AG20443 (cell line): ENCODE data around the gene CHMP5.
"Not testable (repeated sequence)": the region's sequence is repeated elsewhere in the genome, so short reads cannot be mapped to it uniquely, and the experiment has no call there.

Experiments used
- DNase-seq: peaks from one replicate; pipeline ENCODE4 v3.0.0; 2012; ENCODE audit warnings: low spot score, mixed read lengths

Gene CHMP5

DNA sequence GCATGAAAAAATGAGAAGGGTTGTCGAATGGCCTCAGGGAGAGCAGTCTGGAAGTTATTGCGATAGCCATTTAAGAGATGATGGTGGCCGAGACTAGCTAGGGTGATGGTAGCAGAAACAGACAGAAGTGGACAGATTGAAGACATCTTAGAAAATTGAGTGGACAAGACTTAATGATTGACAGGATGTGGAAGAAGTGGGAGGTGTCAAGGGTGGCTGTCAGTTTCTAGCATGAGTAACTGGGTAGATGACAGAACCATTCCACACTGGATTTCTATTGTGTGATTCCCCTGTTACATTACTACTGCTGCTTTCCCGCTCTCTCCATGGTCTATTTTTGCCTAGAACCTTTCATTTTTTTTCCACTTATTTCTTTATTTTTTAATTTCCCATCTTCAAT is 12.6 kb downstream of the CHMP5 start:
- DNase-seq = no peak

DNA sequence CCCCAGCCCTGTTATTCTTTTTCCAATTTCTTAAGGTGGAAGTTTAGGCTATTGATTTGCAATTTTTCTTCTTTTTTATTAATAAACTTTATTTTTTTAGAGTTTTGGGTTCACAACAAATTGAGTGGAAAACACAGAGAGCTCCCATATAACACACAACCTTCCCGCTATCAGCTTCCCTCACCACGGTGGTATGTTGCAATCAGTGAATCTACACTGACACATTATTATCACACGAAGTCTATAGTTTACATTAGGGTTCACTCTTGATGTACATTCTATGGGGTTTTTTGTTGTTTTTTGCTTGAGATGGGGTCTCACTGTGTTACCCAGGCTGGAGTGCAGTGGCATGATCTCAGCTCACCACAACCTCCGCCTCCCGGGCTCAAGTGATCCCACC is 20.7 kb downstream of the CHMP5 start:
- no peak for DNase-seq

DNA sequence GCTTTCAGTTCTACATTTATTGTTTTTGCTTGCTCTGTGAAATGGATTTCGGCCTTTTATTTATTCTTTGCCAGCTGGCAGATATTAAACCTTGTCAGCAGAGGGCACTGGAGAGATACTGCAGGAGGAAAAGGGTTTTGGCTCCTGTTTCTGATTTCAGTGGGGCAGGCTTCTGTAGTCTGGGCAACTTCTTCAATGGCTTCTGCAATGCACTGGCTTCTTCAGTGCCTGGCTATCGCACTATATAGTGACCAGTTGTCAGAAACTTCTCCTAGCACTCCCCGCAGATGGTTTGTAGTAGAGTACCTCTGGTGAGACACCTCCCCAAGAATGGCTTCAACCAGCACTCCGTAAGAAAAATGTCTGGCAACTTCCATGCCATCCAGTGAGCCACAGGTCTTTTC is 22.2 kb downstream of the CHMP5 start:
- DNase-seq = peak; percentile 81

DNA sequence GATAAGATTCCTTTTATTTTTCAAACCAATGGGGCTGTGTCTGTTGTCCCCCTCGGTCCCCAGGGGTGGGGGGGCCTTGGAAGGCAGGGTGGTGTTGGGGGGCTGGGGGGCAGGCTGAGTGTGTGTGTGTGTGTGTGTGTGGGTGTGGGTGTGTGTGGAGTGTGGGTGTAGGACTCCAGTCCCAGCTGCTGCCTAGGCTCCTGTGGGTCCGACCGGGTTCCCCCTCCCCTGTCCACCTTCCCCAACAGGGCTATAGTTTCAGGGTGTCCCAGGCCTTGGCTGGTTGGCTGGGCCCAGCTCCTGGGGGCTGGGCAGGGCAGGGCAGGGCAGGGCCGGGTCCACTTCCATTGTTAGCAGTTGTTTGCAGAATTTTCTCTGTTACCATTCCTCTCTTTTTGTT is 23.4 kb downstream of the CHMP5 start:
- no peak for DNase-seq

DNA sequence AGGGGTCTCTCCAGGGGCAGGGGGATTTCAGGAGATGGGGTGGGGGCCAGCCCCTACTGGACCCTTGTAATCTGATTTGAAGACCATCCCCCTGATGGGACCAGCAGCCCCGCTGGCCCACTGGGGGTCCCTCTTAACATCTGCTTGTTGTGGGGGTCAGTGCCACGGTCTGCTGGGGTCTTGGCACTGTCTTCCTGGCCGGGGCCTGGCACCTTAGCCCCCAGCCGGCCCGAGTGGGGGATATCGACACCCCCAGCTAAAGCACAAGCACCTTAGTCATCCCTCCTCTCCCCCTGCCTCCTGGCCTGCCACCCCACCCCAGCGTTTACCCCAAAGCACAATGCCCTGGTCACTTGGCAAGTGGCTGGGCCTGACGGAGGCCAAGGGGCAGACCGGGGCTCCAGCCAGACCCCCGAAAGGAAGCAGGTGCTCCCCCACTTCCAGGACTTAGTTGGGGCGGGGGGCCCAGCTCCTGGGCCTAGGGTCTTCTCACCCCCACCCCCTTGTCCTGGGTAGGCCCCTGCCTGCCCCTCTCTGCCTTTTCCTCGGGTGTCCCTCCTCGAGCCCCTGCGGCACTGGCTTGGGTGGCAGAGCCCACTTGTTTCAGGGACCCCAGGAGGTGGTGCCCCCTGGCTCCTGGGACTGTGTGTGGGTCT is 24.1 kb downstream of the CHMP5 start:
- DNase-seq = no peak

DNA sequence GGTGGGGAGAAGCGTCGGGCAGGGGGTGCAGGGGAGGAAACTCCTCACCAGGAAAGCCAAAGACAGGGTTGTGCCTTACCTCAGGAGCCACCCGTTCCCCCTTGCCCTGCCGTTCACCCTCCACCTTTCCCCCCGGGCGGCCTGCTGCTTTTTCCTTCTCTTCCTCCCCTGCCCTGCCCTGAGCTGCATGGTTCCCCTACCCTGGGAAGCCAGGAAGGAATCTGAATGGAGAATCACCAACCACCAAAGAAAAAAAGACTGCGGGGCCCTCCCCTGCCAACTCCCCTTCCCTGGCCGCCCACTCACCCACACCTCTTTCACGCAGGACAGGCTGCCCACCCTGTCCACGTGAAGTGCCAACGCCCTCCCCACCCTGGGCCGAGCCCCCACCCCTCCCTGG is 24.6 kb downstream of the CHMP5 start:
- peak; percentile 16 for DNase-seq

DNA sequence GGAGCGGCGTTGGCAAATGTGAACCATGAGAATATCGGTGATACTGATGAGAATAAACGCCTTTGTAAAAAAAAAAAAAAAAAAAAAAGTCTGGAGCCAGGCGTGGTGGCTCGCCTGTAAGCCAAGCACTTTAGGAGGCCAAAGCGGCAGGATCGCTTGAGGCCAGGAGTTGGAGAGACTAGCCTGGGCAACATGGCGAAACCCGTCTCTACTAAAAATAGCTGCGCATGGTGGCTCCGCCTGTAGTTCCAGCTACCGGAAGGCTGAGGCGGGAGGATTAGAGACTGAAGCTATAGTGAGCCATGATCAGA is 25.0 kb downstream of the CHMP5 start:
- DNase-seq = no peak

DNA sequence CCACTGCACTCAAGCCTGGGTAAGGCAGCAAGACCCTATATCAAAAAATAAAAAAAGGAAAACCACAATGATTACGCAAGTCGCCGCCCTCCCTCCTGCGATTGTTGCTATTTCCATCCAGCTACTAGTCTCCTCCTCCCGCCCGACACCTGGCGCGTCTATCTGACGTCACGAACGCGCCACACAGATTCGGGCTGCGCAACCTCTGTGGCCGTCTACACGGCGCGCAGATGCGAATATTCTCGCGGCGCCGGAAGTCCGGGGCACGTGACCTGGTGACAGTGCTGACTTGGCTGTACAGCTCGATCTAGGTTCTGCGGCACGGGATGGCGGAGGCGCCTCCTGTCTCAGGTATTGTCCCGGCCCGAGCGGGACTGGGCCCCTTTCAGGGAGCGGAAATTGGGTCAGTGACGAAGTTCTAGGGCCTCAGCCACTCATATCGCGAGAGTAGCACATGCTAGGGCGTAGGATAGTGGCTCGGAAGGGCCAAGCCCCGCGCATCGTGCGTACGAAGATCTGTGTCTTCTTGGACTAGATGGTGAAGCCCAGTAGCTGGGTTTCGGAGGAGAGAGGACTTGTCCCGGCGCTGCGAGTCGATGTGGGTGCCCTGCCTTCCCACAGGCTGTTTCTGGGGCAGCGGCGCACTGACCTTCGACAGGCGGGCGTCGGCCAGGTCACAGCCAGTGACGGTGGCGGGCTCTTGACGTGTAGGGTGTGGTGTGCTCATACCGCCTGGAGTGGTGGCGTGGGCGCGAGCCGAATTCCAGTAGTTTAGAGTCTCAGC is 25.6 kb downstream of the CHMP5 start, which contains the start of gene NFX1:
Gene NFX1 (plus strand): TSS at position 270 of the 784 bp plus-strand sequence. CDS start 57 bp downstream, at position 327.
- peak; percentile 97 for DNase-seq

DNA sequence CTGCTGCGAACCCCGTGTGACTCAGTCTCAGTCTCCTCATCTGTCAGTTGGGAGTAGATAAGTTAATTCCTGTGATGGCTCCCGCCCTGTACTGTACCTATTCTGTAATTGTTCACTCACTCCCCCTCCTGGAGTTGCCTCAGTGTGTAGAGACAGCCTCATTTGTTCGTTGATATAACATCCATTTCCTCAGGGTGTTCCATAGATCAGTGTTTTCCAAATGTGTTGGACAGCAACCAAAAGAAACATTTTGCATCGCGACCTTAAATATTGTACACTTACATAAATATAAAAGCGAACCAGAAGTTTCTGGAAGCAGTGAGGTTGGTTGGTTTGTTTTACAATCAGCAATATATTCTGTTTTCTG is 26.2 kb downstream of the CHMP5 start:
- DNase-seq = no peak

DNA sequence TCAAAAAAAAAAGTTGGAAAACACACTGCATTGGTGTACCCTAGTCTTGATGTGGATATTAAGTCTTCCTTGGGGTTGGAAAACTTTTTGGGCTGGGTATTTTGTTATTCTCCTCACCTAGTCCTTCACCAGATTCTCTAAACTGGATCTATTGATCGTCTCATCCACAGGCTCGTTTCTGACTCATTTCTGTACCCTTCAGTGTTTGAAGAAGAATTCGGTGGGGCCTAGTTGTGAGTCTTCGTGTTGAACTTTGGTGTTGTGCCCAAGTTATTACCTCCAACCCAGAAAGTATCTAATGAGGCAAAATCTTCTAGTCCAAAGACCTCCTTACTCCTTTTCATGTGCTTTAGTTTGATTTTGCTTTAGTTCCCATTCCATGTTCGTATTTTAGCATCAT is 27.1 kb downstream of the CHMP5 start:
- DNase-seq = no peak

DNA sequence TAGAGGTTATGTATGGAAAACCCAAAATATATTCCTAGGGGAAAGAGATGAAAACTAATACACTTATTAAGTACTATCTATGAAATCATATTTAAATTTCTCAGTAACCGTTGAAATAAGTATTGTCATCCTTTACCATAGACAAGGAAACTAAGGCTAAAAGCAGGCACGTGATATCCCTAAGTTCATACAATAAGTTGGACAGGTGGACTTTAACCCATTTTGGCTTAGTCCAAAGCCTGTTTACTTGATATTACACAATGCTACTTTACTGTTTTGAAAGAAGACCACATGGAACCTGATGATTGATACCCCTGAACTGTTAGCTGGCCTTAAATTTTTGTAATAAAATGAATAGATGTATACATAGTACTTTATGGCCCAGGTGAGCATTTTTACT is 28.9 kb downstream of the CHMP5 start:
- DNase-seq = no peak

DNA sequence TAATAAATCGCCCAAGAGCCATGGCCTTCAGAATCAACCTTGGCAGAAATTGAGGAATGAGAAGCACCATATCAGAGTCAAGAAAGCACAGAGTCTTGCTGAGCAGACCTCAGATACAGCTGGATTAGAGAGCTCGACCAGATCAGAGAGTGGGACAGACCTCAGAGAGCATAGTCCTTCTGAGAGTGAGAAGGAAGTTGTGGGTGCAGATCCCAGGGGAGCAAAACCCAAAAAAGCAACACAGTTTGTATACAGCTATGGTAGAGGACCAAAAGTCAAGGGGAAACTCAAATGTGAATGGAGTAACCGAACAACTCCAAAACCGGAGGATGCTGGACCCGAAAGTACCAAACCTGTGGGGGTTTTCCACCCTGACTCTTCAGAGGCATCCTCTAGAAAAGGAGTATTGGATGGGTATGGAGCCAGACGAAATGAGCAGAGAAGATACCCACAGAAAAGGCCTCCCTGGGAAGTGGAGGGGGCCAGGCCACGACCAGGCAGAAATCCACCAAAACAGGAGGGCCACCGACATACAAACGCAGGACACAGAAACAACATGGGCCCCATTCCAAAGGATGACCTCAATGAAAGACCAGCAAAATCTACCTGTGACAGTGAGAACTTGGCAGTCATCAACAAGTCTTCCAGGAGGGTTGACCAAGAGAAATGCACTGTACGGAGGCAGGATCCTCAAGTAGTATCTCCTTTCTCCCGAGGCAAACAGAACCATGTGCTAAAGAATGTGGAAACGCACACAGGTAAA is 30.0 kb downstream of the CHMP5 start:
- DNase-seq = no peak

DNA sequence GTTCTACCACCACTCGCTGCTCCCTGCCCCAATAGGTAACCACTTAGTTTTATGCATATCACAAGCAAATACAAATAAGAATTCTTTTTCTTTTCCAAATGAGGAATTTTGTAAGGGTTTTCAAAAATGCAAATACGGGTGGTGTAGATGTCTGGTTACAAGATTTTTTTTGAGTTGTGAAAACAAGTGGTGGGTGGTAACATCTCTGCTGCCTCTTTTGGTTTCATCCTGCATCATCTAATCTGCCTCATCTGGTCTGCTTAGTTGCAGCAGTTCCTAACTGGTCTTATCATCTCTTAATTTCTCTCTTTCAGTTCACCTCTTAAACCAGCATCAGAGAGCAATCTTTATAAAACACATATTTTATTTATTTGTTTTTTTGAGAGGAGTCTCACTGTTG is 30.7 kb downstream of the CHMP5 start:
- DNase-seq = no peak

DNA sequence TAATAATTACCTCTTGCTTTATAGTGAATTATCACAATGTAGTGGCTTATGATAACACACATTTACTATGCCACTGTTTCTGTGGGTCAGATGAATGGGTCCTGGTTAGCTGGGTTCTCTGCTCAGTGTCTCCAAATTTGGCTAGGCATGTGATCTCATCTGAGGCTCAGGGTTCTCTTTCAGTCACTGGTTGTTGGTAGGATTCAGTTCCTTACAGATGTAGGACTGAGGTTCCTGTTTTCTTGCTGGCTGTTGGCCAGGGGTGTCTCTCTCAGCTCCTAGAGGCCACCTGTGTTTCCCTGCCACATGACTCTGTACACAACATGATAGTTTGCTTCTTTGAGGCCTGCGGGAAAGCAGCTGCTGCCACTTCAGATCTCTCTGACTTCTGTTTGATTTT is 32.6 kb downstream of the CHMP5 start:
- no peak for DNase-seq

DNA sequence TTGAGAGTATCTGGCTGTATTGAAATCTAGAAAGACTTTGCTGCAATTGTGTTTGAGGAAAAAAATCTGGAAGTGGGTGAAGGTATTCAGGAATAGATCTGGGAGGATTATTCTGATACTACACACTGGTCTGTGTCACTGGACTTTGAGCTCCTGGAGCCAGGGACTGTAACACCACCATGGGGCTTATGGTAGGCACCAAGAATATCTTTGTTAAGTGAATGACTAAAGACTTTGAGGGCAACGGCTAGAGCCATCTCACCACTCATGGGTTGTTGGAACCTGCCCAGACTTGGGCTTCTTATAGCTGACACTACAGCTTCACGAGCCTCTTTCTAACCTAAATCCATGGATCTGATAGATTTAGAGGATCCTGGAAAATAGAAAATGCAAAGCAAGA is 35.7 kb downstream of the CHMP5 start:
- DNase-seq = no peak

DNA sequence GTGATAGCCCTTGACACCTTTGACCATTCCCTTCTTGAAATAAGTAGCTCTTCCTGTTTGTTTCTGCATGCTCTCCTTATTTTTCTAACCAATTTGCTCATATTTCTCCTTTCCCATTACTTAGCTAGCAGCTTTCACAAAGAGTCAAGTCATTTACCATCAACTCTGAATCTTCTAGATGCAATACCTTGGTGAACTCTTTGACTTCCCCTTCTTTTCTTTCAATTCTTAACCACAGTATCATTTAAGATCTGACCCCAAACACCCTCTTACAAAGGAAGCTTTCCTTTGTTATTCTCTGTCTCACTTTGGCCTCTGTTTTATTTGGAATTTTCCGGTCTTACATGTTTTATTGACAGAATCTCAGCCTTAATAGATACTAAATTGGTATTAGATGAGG is 39.5 kb downstream of the CHMP5 start:
- no peak for DNase-seq

DNA sequence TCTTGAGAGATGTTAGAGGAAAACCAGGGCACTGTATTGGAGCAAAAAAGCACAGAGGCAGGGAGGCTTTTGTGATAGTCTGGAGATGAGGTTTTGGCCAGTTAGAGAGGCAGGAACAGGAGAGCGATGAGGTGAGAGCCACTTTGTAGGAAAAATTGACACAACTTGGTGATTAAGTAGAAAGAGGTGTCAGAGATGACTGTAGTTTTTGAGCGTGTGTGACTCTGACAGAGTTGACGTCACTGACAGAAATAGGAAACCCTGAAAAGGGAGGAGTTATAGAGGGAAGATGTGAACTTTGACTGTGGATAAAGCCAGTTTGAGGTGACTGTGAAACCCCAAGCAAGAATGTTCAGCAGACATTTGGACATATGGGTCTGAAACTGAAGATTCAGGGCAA is 41.2 kb downstream of the CHMP5 start:
- DNase-seq = no peak

DNA sequence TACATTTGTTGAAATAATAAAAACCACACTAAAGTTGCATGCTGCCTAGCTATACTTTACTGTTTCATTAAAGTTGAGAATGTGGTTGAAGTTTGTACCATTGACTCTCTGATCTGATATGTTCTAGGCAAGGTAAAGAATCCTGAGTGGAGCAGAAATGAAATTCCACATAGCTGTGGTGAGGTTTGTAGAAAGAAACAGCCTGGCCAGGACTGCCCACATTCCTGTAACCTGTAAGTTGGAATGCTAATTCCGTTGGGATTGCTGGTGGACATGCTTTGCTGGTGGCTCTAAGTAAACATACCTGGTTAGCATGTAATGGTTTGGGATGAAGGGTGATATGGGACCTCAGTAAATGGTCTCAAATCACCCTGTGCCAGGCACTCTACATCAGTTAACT is 42.2 kb downstream of the CHMP5 start:
- DNase-seq = no peak

DNA sequence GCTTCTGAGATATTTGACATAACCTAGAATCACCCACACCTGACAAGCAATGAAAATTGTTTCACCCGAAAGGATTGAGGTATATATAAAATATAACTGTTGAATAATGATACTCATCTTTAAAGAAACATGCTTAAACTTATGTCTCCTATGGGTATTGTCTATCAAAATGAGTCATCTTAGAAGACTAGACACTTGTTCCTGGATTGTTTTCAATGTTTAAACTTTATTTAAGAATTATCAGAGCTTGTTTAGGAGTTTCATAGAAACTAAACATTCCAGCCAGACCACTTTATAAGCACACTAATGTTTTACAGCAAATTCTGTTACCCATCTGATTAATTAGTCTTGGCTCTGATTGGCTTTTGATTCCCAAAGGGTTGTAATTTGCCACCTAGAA is 45.1 kb downstream of the CHMP5 start:
- DNase-seq = no peak

DNA sequence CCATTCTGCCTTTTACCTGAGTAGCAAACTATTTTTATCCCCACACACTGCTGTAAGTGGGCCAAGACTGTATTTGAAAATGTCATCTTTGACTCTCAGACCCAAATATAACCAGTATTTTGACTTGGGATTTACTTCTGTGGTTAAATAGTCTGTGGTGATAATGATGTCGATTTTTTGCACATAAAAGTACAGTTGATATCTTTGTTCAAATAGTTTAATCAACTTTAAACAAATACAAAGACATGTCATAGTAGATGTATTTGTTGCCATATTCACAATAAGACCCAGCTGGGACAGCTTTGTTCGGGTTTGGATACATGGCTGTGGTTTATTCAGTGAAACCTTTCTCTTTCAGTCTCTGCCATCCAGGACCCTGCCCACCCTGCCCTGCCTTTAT is 45.9 kb downstream of the CHMP5 start:
- DNase-seq = no peak

DNA sequence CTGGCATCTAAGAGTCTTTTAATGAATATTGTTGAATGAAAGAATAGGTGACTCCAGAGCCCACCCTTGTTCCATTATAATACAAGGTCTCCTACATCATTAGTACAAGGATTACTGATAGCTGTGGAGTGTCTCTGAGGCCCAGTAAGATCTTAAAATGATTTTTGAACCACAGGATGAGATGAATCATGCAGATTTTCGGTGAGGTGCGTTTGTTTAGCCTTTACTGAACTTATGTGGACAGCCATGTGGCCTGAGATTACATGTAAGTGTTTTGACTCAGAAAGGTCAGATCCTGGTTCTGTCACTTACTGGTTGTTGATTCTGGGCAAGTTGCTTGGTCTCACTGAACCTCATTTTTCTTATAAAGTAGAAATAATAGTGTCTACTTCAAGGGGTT is 47.1 kb downstream of the CHMP5 start:
- DNase-seq = no peak

DNA sequence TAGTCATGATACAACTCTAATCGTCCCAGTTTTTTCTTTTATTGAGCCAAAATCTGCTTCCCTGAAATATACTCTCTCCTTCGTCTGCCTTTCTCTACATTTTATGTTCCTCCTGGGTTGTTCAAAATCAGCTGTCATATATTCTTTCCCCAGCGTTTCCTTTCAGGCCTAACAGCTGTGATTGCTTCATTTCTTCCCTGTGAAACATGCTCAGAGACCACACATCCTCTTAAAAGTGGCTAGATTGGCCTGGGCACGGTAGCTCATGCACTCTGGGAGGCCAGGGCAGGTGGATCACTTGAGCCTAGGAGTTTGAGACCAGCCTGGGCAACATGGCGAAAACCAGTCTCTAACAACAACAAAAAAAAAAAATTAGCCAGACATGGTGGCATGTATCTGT is 50.5 kb downstream of the CHMP5 start:
- DNase-seq = no peak

DNA sequence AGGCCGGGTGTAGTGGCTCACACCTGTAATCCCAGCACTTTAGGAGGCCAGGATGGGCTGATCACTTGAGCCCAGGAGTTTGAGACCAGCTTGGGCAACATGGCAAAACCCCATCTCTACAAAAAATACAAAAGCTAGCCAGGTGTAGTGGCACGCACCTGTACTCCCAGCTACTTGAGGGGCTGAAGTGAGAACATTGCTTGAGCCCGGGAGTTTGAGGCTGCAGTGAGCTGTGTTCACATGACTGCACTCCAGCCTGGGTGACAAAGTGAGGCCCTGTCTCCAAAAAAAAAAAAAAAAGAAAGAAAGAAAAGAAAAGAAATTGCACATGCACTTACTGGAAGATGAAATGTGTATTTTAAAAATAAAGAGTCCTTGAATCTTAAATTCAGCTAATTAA is 52.3 kb downstream of the CHMP5 start:
- not testable (repeated sequence) for DNase-seq
